Measurements from ENCODE around the gene IGF2BP3. TPM values are rescaled to one million over a fixed set of nuclear protein-coding genes. Genes with fewer than 3 reads are reported as not detected.

Gene IGF2BP3
- total RNA-seq, 1 donor from 2014 or later = 2.5 TPM

- Mint-ChIP-seq H3K27me3 (ENCODE audit: insufficient read depth) (peaks cover 65% of the 10 kb centered on the region), H3K4me3 (peak overlapping the region; percentile 63), H3K36me3 (ENCODE audit: low read depth) (peaks cover 7% of the 10 kb centered on the region), H3K27ac (no peak overlapping the region), H3K9me3 (no peaks in the 10 kb centered on the region), H3K4me1 (ENCODE audit: low read depth) (peaks cover 45% of the 10 kb centered on the region)
- intact Hi-C loops (cut with micrococcal nuclease) = no loop called here
- DNase-seq (ENCODE audit: low spot score) = peak; percentile 25
These were observed 936 bp downstream of the IGF2BP3 start for GRCh38 chr7:23469150-23469960.

- no peak for DNase-seq (ENCODE audit: low spot score)
- H3K27me3 Mint-ChIP-seq (ENCODE audit: insufficient read depth) = peaks cover 68% of the 10 kb centered on the region
- H3K36me3 Mint-ChIP-seq (ENCODE audit: low read depth) = peaks cover 7% of the 10 kb centered on the region
- H3K4me3 Mint-ChIP-seq = peak overlapping the region; percentile 78
- intact Hi-C loops (cut with micrococcal nuclease) = loop anchor here (1.0 kb wide), 1 partner anchor 195 kb away; no protein-coding TSS in a partner anchor
- no peak overlapping the region for H3K27ac Mint-ChIP-seq
- peaks cover 44% of the 10 kb centered on the region for H3K4me1 Mint-ChIP-seq (ENCODE audit: low read depth)
- no peaks in the 10 kb centered on the region for H3K9me3 Mint-ChIP-seq
These were observed 1.7 kb downstream of the IGF2BP3 start for GRCh38 chr7:23468526-23469149.

- Mint-ChIP-seq H3K27ac (peak overlapping the region; percentile 79), H3K9me3 (no peaks in the 10 kb centered on the region), H3K4me3 (peak overlapping the region; percentile 78), H3K27me3 (ENCODE audit: insufficient read depth) (peaks cover 69% of the 10 kb centered on the region), H3K36me3 (ENCODE audit: low read depth) (peaks cover 7% of the 10 kb centered on the region), H3K4me1 (ENCODE audit: low read depth) (peaks cover 44% of the 10 kb centered on the region)
- DNase-seq (ENCODE audit: low spot score) = no peak
- intact Hi-C loops (cut with micrococcal nuclease) = loop anchor here (1.0 kb wide), 2 partner anchors 7 to 195 kb away; no protein-coding TSS in a partner anchor
These were observed 2.3 kb downstream of the IGF2BP3 start for GRCh38 chr7:23467806-23468525.

- H3K27me3 Mint-ChIP-seq (ENCODE audit: insufficient read depth) = peaks cover 68% of the 10 kb centered on the region
- H3K4me1 Mint-ChIP-seq (ENCODE audit: low read depth) = peaks cover 45% of the 10 kb centered on the region
- DNase-seq (ENCODE audit: low spot score) = no peak
- intact Hi-C loops (cut with micrococcal nuclease) = loop anchor here (1.0 kb wide), 1 partner anchor 8 kb away; no protein-coding TSS in a partner anchor
- H3K27ac Mint-ChIP-seq = peak overlapping the region; percentile 79
- H3K36me3 Mint-ChIP-seq (ENCODE audit: low read depth) = peaks cover 7% of the 10 kb centered on the region
- H3K4me3 Mint-ChIP-seq = peak overlapping the region; percentile 78
- H3K9me3 Mint-ChIP-seq = no peaks in the 10 kb centered on the region
These were observed 2.9 kb downstream of the IGF2BP3 start for GRCh38 chr7:23467291-23467805.

GRCh38 chr7:23462846-23463245 lies 7.4 kb downstream of the IGF2BP3 start:
- no peak overlapping the region for H3K4me3 Mint-ChIP-seq
- H3K4me1 Mint-ChIP-seq (ENCODE audit: low read depth) = peaks cover 19% of the 10 kb centered on the region
- no peak for DNase-seq (ENCODE audit: low spot score)
- peaks cover 75% of the 10 kb centered on the region for H3K27me3 Mint-ChIP-seq (ENCODE audit: insufficient read depth)
- intact Hi-C loops (cut with micrococcal nuclease) = loop anchor here (1.0 to 2.0 kb wide), 4 partner anchors 33 to 190 kb away; no protein-coding TSS in a partner anchor
- H3K36me3 Mint-ChIP-seq (ENCODE audit: low read depth) = peaks cover 6% of the 10 kb centered on the region
- no peak overlapping the region for H3K27ac Mint-ChIP-seq
- H3K9me3 Mint-ChIP-seq = no peaks in the 10 kb centered on the region

- H3K36me3 Mint-ChIP-seq (ENCODE audit: low read depth) = no peaks in the 10 kb centered on the region
- H3K27ac Mint-ChIP-seq = no peak overlapping the region
- peaks cover 5% of the 10 kb centered on the region for H3K4me1 Mint-ChIP-seq (ENCODE audit: low read depth)
- intact Hi-C loops (cut with micrococcal nuclease) = no loop called here
- H3K9me3 Mint-ChIP-seq = no peaks in the 10 kb centered on the region
- DNase-seq (ENCODE audit: low spot score) = no peak
- H3K4me3 Mint-ChIP-seq = no peak overlapping the region
- peaks cover 56% of the 10 kb centered on the region for H3K27me3 Mint-ChIP-seq (ENCODE audit: insufficient read depth)
These were observed 12.2 kb downstream of the IGF2BP3 start for GRCh38 chr7:23458044-23458443.

- H3K27ac Mint-ChIP-seq = no peak overlapping the region
- H3K4me3 Mint-ChIP-seq = no peak overlapping the region
- H3K36me3 Mint-ChIP-seq (ENCODE audit: low read depth) = no peaks in the 10 kb centered on the region
- no peaks in the 10 kb centered on the region for H3K4me1 Mint-ChIP-seq (ENCODE audit: low read depth)
- peaks cover 48% of the 10 kb centered on the region for H3K27me3 Mint-ChIP-seq (ENCODE audit: insufficient read depth)
- no peaks in the 10 kb centered on the region for H3K9me3 Mint-ChIP-seq
- intact Hi-C loops (cut with micrococcal nuclease) = no loop called here
- no peak for DNase-seq (ENCODE audit: low spot score)
These were observed 14.2 kb downstream of the IGF2BP3 start for GRCh38 chr7:23456093-23456492.

GRCh38 chr7:23454881-23455526 lies 15.3 kb downstream of the IGF2BP3 start:
- no peak for DNase-seq (ENCODE audit: low spot score)
- H3K9me3 Mint-ChIP-seq = no peaks in the 10 kb centered on the region
- H3K27ac Mint-ChIP-seq = no peak overlapping the region
- H3K36me3 Mint-ChIP-seq (ENCODE audit: low read depth) = no peaks in the 10 kb centered on the region
- intact Hi-C loops (cut with micrococcal nuclease) = no loop called here
- H3K4me3 Mint-ChIP-seq = no peak overlapping the region
- H3K27me3 Mint-ChIP-seq (ENCODE audit: insufficient read depth) = peaks cover 40% of the 10 kb centered on the region
- peaks cover 5% of the 10 kb centered on the region for H3K4me1 Mint-ChIP-seq (ENCODE audit: low read depth)

- peaks cover 32% of the 10 kb centered on the region for H3K27me3 Mint-ChIP-seq (ENCODE audit: insufficient read depth)
- no peaks in the 10 kb centered on the region for H3K36me3 Mint-ChIP-seq (ENCODE audit: low read depth)
- DNase-seq (ENCODE audit: low spot score) = no peak
- H3K27ac Mint-ChIP-seq = no peak overlapping the region
- H3K4me1 Mint-ChIP-seq (ENCODE audit: low read depth) = peaks cover 5% of the 10 kb centered on the region
- no peak overlapping the region for H3K4me3 Mint-ChIP-seq
- intact Hi-C loops (cut with micrococcal nuclease) = no loop called here
- H3K9me3 Mint-ChIP-seq = no peaks in the 10 kb centered on the region
These were observed 19.8 kb downstream of the IGF2BP3 start for GRCh38 chr7:23450518-23450917.

- intact Hi-C loops (cut with micrococcal nuclease) = no loop called here
- Mint-ChIP-seq H3K27me3 (ENCODE audit: insufficient read depth) (peaks cover 29% of the 10 kb centered on the region), H3K9me3 (no peaks in the 10 kb centered on the region), H3K36me3 (ENCODE audit: low read depth) (no peaks in the 10 kb centered on the region), H3K4me3 (no peak overlapping the region), H3K4me1 (ENCODE audit: low read depth) (peaks cover 5% of the 10 kb centered on the region), H3K27ac (no peak overlapping the region)
- no peak for DNase-seq (ENCODE audit: low spot score)
These were observed 20.4 kb downstream of the IGF2BP3 start for GRCh38 chr7:23449941-23450340.

GRCh38 chr7:23445326-23445725 lies 25.0 kb downstream of the IGF2BP3 start:
- intact Hi-C loops (cut with micrococcal nuclease) = no loop called here
- Mint-ChIP-seq H3K4me1 (ENCODE audit: low read depth) (peaks cover 2% of the 10 kb centered on the region), H3K9me3 (no peaks in the 10 kb centered on the region), H3K27me3 (ENCODE audit: insufficient read depth) (peaks cover 24% of the 10 kb centered on the region), H3K4me3 (no peak overlapping the region), H3K27ac (no peak overlapping the region), H3K36me3 (ENCODE audit: low read depth) (no peaks in the 10 kb centered on the region)
- DNase-seq (ENCODE audit: low spot score) = no peak

- intact Hi-C loops (cut with micrococcal nuclease) = no loop called here
- no peaks in the 10 kb centered on the region for H3K36me3 Mint-ChIP-seq (ENCODE audit: low read depth)
- peaks cover 25% of the 10 kb centered on the region for H3K27me3 Mint-ChIP-seq (ENCODE audit: insufficient read depth)
- no peaks in the 10 kb centered on the region for H3K9me3 Mint-ChIP-seq
- DNase-seq (ENCODE audit: low spot score) = no peak
- no peak overlapping the region for H3K4me3 Mint-ChIP-seq
- no peaks in the 10 kb centered on the region for H3K4me1 Mint-ChIP-seq (ENCODE audit: low read depth)
- no peak overlapping the region for H3K27ac Mint-ChIP-seq
These were observed 26.3 kb downstream of the IGF2BP3 start for GRCh38 chr7:23443974-23444373.
